ENCODE results near the gene CEBPE.
A peak's percentile ranks its signal among the peaks of the same experiment; 100 is the strongest.

CEBPE gene

GRCh38 chr14:23095196-23096108, 23.6 kb downstream of the CEBPE start, which contains the start of gene C14orf119:
TSS of gene C14orf119 (plus strand) at chr14:23095505. CDS start at chr14:23097659, 2,154 bp downstream.
- Histone ChIP-seq H3K27me3 (ENCODE audit: insufficient read depth, low read length) (no peaks in the 10 kb centered on the region), H3K4me2 (ENCODE audit: low read length) (peak within 1 kb of the TSS; percentile 93), H2AFZ (ENCODE audit: low read length) (no peak within 1 kb of the TSS), H3K4me1 (ENCODE audit: insufficient read depth, low read length, severe bottlenecking) (peaks cover 25% of the 10 kb centered on the region), H3F3A (ENCODE audit: insufficient read depth, low read length) (no peaks in the 10 kb centered on the region), H3K9me2 (ENCODE audit: low read depth, low read length) (no peaks in the 10 kb centered on the region), H3K36me3 (ENCODE audit: insufficient read depth, low read length) (peaks cover 59% of the 10 kb centered on the region), H3K9ac (ENCODE audit: low read length) (peak within 1 kb of the TSS; percentile 83), H3K79me2 (ENCODE audit: insufficient read depth, low read length) (peaks cover 30% of the 10 kb centered on the region), H3K9me3 (ENCODE audit: low read length) (no peaks in the 10 kb centered on the region), H3K4me3 (ENCODE audit: low read depth, low read length, poor library complexity, severe bottlenecking) (peak within 1 kb of the TSS; percentile 73), H3K27ac (ENCODE audit: low read depth, low read length, poor library complexity, severe bottlenecking) (peak within 1 kb of the TSS; percentile 77), H4K20me1 (ENCODE audit: insufficient read depth, low read length) (no peaks in the 10 kb centered on the region)
- TF ChIP-seq CTCF (IDR thresholded peaks at IDR 0.05; ENCODE audit: low read length) (no peak), EZH2 (IDR thresholded peaks at IDR 0.05; ENCODE audit: borderline replicate concordance, low read length) (no peak)

DNA sequence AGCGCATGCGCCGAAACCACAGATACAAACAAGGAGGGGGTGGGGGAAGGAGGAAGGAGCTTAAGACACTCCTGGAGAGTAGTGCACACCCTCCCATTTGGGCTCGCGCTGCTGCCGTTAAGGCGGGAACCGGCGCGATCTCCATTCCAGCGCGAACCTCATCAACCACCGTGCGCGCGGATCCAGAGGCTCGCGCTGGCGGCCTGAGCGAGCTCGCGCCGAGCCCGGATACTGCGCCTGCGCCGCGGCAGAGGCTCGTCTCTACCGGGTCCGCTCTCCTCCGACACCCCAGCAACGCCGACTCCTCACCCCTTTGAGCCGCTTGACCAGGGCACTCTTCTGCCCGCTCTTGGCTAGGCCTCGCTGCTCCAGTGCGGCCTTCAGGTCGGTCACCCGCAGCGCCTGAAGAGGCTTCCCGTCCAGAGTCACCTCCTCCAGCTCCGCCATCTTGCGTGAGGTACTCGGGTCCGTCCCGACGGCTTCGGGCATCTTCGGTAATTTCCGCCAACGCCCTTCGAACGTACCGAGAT, 24.3 kb downstream of the CEBPE start, which contains the start of gene ACIN1:
Gene ACIN1, minus strand, starts transcription at position 471 of the 530 bp plus-strand sequence. Its CDS starts 24 bp downstream, at position 447.
- Histone ChIP-seq H3K9me2 (ENCODE audit: low read depth, low read length) (no peaks in the 10 kb centered on the region), H3K4me1 (ENCODE audit: insufficient read depth, low read length, severe bottlenecking) (peaks cover 25% of the 10 kb centered on the region), H3K36me3 (ENCODE audit: insufficient read depth, low read length) (peaks cover 66% of the 10 kb centered on the region), H4K20me1 (ENCODE audit: insufficient read depth, low read length) (no peaks in the 10 kb centered on the region), H3K27ac (ENCODE audit: low read depth, low read length, poor library complexity, severe bottlenecking) (peak within 1 kb of the TSS; percentile 77), H2AFZ (ENCODE audit: low read length) (no peak within 1 kb of the TSS), H3K9me3 (ENCODE audit: low read length) (no peaks in the 10 kb centered on the region), H3K79me2 (ENCODE audit: insufficient read depth, low read length) (peaks cover 30% of the 10 kb centered on the region), H3K27me3 (ENCODE audit: insufficient read depth, low read length) (no peaks in the 10 kb centered on the region), H3K4me2 (ENCODE audit: low read length) (peak within 1 kb of the TSS; percentile 93), H3K4me3 (ENCODE audit: low read depth, low read length, poor library complexity, severe bottlenecking) (peak within 1 kb of the TSS; percentile 73), H3F3A (ENCODE audit: insufficient read depth, low read length) (no peaks in the 10 kb centered on the region), H3K9ac (ENCODE audit: low read length) (peak within 1 kb of the TSS; percentile 83)
- TF ChIP-seq EZH2 (IDR thresholded peaks at IDR 0.05; ENCODE audit: borderline replicate concordance, low read length) (no peak), CTCF (IDR thresholded peaks at IDR 0.05; ENCODE audit: low read length) (no peak)

GRCh38 chr14:23093991-23094665, 24.9 kb downstream of the CEBPE start:
- Histone ChIP-seq H2AFZ (ENCODE audit: low read length) (no peak overlapping the region), H3F3A (ENCODE audit: insufficient read depth, low read length) (no peaks in the 10 kb centered on the region), H3K4me1 (ENCODE audit: insufficient read depth, low read length, severe bottlenecking) (peaks cover 25% of the 10 kb centered on the region), H3K27ac (ENCODE audit: low read depth, low read length, poor library complexity, severe bottlenecking) (peak overlapping the region; percentile 77), H3K27me3 (ENCODE audit: insufficient read depth, low read length) (no peaks in the 10 kb centered on the region), H3K4me2 (ENCODE audit: low read length) (peak overlapping the region; percentile 93), H4K20me1 (ENCODE audit: insufficient read depth, low read length) (no peaks in the 10 kb centered on the region), H3K9me2 (ENCODE audit: low read depth, low read length) (no peaks in the 10 kb centered on the region), H3K4me3 (ENCODE audit: low read depth, low read length, poor library complexity, severe bottlenecking) (peak overlapping the region; percentile 73), H3K9ac (ENCODE audit: low read length) (peak overlapping the region; percentile 83), H3K9me3 (ENCODE audit: low read length) (no peaks in the 10 kb centered on the region), H3K36me3 (ENCODE audit: insufficient read depth, low read length) (peaks cover 69% of the 10 kb centered on the region), H3K79me2 (ENCODE audit: insufficient read depth, low read length) (peaks cover 30% of the 10 kb centered on the region)
- TF ChIP-seq CTCF (IDR thresholded peaks at IDR 0.05; ENCODE audit: low read length), result peak; percentile 59
- TF ChIP-seq EZH2 (IDR thresholded peaks at IDR 0.05; ENCODE audit: borderline replicate concordance, low read length), result no peak

Measured in OCI-LY1 (cell line).